Measurements from ENCODE around the gene CPA1.

Gene CPA1

GRCh38 chr7:130383187-130383980 lies 3.1 kb downstream of the CPA1 start:
- Histone ChIP-seq H3K27me3 (ENCODE audit: control insufficient read depth, low read length) (no peaks in the 10 kb centered on the region), H3F3A (ENCODE audit: control insufficient read depth, insufficient read depth) (no peaks in the 10 kb centered on the region), H3K36me3 (ENCODE audit: control insufficient read depth, low read length) (no peaks in the 10 kb centered on the region), H3K9me2 (replicated peaks; ENCODE audit: control insufficient read depth, low read length) (no peaks in the 10 kb centered on the region), H4K20me1 (ENCODE audit: control insufficient read depth, insufficient read depth, low read depth, low read length) (no peaks in the 10 kb centered on the region), H3K4me3 (ENCODE audit: low read length) (no peak overlapping the region), H3K4me1 (ENCODE audit: control insufficient read depth, low read length) (no peaks in the 10 kb centered on the region), H3K27ac (ENCODE audit: low read depth, low read length) (no peak overlapping the region), H3K9me3 (ENCODE audit: control insufficient read depth, insufficient read depth, low read length) (no peaks in the 10 kb centered on the region), H3K79me2 (ENCODE audit: control insufficient read depth, low read length) (no peaks in the 10 kb centered on the region), H3K4me2 (ENCODE audit: low read length) (no peak overlapping the region)
- TF ChIP-seq CTCF (IDR thresholded peaks at IDR 0.05; ENCODE audit: low read depth, low read length, poor library complexity, severe bottlenecking) (no peak), EZH2phosphoT487 (IDR thresholded peaks at IDR 0.05; ENCODE audit: borderline replicate concordance, low read length) (no peak)

- Histone ChIP-seq H3F3A (ENCODE audit: control insufficient read depth, insufficient read depth) (no peaks in the 10 kb centered on the region), H3K36me3 (ENCODE audit: control insufficient read depth, low read length) (no peaks in the 10 kb centered on the region), H3K4me1 (ENCODE audit: control insufficient read depth, low read length) (no peaks in the 10 kb centered on the region), H3K9me3 (ENCODE audit: control insufficient read depth, insufficient read depth, low read length) (no peaks in the 10 kb centered on the region), H3K27me3 (ENCODE audit: control insufficient read depth, low read length) (no peaks in the 10 kb centered on the region), H4K20me1 (ENCODE audit: control insufficient read depth, insufficient read depth, low read depth, low read length) (no peaks in the 10 kb centered on the region), H3K27ac (ENCODE audit: low read depth, low read length) (no peak overlapping the region), H3K79me2 (ENCODE audit: control insufficient read depth, low read length) (no peaks in the 10 kb centered on the region), H3K4me3 (ENCODE audit: low read length) (no peak overlapping the region), H3K4me2 (ENCODE audit: low read length) (no peak overlapping the region), H3K9me2 (replicated peaks; ENCODE audit: control insufficient read depth, low read length) (no peaks in the 10 kb centered on the region)
- no peak for TF ChIP-seq EZH2phosphoT487 (IDR thresholded peaks at IDR 0.05; ENCODE audit: borderline replicate concordance, low read length)
- TF ChIP-seq CTCF (IDR thresholded peaks at IDR 0.05; ENCODE audit: low read depth, low read length, poor library complexity, severe bottlenecking) = no peak
Observed at GRCh38 chr7:130384371-130384801, 4.1 kb downstream of the CPA1 start.

- no peak for TF ChIP-seq EZH2phosphoT487 (IDR thresholded peaks at IDR 0.05; ENCODE audit: borderline replicate concordance, low read length)
- no peak for TF ChIP-seq CTCF (IDR thresholded peaks at IDR 0.05; ENCODE audit: low read depth, low read length, poor library complexity, severe bottlenecking)
- Histone ChIP-seq H3K79me2 (ENCODE audit: control insufficient read depth, low read length) (no peaks in the 10 kb centered on the region), H3K4me3 (ENCODE audit: low read length) (no peak overlapping the region), H3K36me3 (ENCODE audit: control insufficient read depth, low read length) (no peaks in the 10 kb centered on the region), H3K9me2 (replicated peaks; ENCODE audit: control insufficient read depth, low read length) (no peaks in the 10 kb centered on the region), H3K4me2 (ENCODE audit: low read length) (no peak overlapping the region), H3K4me1 (ENCODE audit: control insufficient read depth, low read length) (no peaks in the 10 kb centered on the region), H3K27me3 (ENCODE audit: control insufficient read depth, low read length) (no peaks in the 10 kb centered on the region), H3K9me3 (ENCODE audit: control insufficient read depth, insufficient read depth, low read length) (no peaks in the 10 kb centered on the region), H3F3A (ENCODE audit: control insufficient read depth, insufficient read depth) (no peaks in the 10 kb centered on the region), H3K27ac (ENCODE audit: low read depth, low read length) (no peak overlapping the region), H4K20me1 (ENCODE audit: control insufficient read depth, insufficient read depth, low read depth, low read length) (no peaks in the 10 kb centered on the region)
Observed at GRCh38 chr7:130384841-130385599, 4.7 kb downstream of the CPA1 start.

All from DOHH2 (cell line).